Spleen (tissue), 11 donors: Measurements from ENCODE around the gene PKN1. TPM values are rescaled to one million over a fixed set of nuclear protein-coding genes. Genes with fewer than 3 reads are reported as not detected.

Source experiments
- DNase-seq: peaks from one replicate; pipeline ENCODE4 v3.0.0-alpha.2; 2020
- H3K27ac ChIP-seq, 8 donors: fragments of 200-600 bp; sonication (generic) in 7 of 8; 1 replicate in 4 of 8; 2 replicates in 4 of 8; pipeline versions ENCODE4 v1.5.0 to v1.8.0; 2016 to 2021; ENCODE audit warnings: inconsistent platforms in 4 of 8, mild to moderate bottlenecking in 4 of 8, moderate library complexity in 1 of 8
- H3K27me3 ChIP-seq, 7 donors: fragments of 200-600 bp; sonication (generic) in 6 of 7; replicated peaks in 1 of 7; 1 replicate in 4 of 7; 2 replicates in 3 of 7; pipeline versions ENCODE4 v1.5.0 to v1.8.0; 2016 to 2021; ENCODE audit warnings: inconsistent platforms in 3 of 7, mild to moderate bottlenecking in 1 of 7
- H3K36me3 ChIP-seq, 6 donors: fragments of 200-600 bp; sonication (generic) in 5 of 6; 1 replicate in 4 of 6; 2 replicates in 2 of 6; pipeline versions ENCODE4 v1.5.0 to v1.8.0; 2016 to 2021; ENCODE audit warnings: inconsistent platforms in 2 of 6
- H3K4me1 ChIP-seq, 6 donors: fragments of 200-600 bp; sonication (generic) in 5 of 6; 1 replicate in 3 of 6; 2 replicates in 3 of 6; pipeline versions ENCODE4 v1.5.0 to v1.8.0; 2016 to 2021; ENCODE audit warnings: inconsistent platforms in 3 of 6
- H3K4me3 ChIP-seq, 8 donors: fragments of 200-600 bp; sonication (generic) in 7 of 8; 1 replicate in 4 of 8; 2 replicates in 4 of 8; pipeline versions ENCODE4 v1.5.0 to v1.8.0; 2016 to 2021; ENCODE audit warnings: inconsistent platforms in 4 of 8, mild to moderate bottlenecking in 4 of 8, moderate library complexity in 2 of 8
- H3K9me3 ChIP-seq, 8 donors: fragments of 200-600 bp; sonication (generic) in 7 of 8; 1 replicate in 4 of 8; 2 replicates in 4 of 8; pipeline versions ENCODE4 v1.5.0 to v1.8.0; 2016 to 2021; ENCODE audit warnings: inconsistent platforms in 4 of 8
- POLR2A ChIP-seq, 3 donors: fragments of 450-650 bp; IDR thresholded peaks; one replicate each; pipeline ENCODE4 v1.5.1; 2017; ENCODE audit warnings: antibody characterized with exemption in 3 of 3, mild to moderate bottlenecking in 1 of 3
- POLR2AphosphoS5 ChIP-seq, 3 donors: sonication (generic); formaldehyde crosslinking; IDR thresholded peaks; one replicate each; pipeline ENCODE4 v1.5.1; 2017; ENCODE audit warnings: antibody characterized with exemption in 3 of 3
- WGBS, 5 donors: extraction: QIAGEN DNeasy Blood & Tissue Kit in 3 of 5; methylation state at CpG; one replicate each; pipeline versions ENCODE4 v1.1.5 to v1.1.7; 2013 to 2018; 5-methylcytosine and 5-hydroxymethylcytosine counted together
- intact Hi-C: fragments of 100-400 bp; cut with DNase I; formaldehyde crosslinking; loops from one replicate; pipeline ENCODE4 v1.15.0; 2023; ENCODE audit warnings: low total_unique reads
- polyA plus RNA-seq, 3 donors: library from polyadenylated mRNA; stranded (reverse); fragments of 200-250 nt; gene quantifications; one replicate each; pipeline ENCODE4 v1.2.1, GENCODE V29; 2013
- total RNA-seq, 7 donors: library from RNA; depleted of rRNA in 3 of 7; stranded (reverse); fragments of >200 nt in 3 of 7; fragmentation: NEBNext Ultra II Directional in 4 of 7; extraction: Animal tissue kit (Norgen Biotek cat#: 25700) in 4 of 7; gene quantifications; one replicate each; pipeline versions ENCODE4 v1.1.0 to v1.2.1, GENCODE V29; 2016 to 2021
- TF ChIP-seq, protein P1 (sequence below), 11 experiments: fragments of 200-600 bp in 7 of 11; fragments of 450-650 bp in 4 of 11; sonication (generic) in 4 of 11; IDR thresholded peaks in 8 of 11; conservative IDR thresholded peaks in 3 of 11; 1 replicate in 7 of 11; 2 replicates in 4 of 11; pipeline versions ENCODE4 v1.4.0 to v1.8.0; 2016 to 2021; ENCODE audit warnings: antibody characterized with exemption in 11 of 11, inconsistent platforms in 4 of 11, mild to moderate bottlenecking in 1 of 11
- donor health status: healthy with polysubstance abuse.
- donor health status: DM: no; HTN: no; CAD: no; lungs with moderate emphysema.
- donor health status: DM: no; HTN: no; CAD: no.
- donor health status: Bipolar disorder and iron deficiency.
- donor health status: healthy.
- donor health status: DM: no; HTN: no; CAD: no.
- donor health status: DM: yes; HTN: yes; CAD: no.

Gene PKN1
- total and polyA plus RNA-seq, 10 donors, result 93.3 to 213 (median 166) TPM

DNA sequence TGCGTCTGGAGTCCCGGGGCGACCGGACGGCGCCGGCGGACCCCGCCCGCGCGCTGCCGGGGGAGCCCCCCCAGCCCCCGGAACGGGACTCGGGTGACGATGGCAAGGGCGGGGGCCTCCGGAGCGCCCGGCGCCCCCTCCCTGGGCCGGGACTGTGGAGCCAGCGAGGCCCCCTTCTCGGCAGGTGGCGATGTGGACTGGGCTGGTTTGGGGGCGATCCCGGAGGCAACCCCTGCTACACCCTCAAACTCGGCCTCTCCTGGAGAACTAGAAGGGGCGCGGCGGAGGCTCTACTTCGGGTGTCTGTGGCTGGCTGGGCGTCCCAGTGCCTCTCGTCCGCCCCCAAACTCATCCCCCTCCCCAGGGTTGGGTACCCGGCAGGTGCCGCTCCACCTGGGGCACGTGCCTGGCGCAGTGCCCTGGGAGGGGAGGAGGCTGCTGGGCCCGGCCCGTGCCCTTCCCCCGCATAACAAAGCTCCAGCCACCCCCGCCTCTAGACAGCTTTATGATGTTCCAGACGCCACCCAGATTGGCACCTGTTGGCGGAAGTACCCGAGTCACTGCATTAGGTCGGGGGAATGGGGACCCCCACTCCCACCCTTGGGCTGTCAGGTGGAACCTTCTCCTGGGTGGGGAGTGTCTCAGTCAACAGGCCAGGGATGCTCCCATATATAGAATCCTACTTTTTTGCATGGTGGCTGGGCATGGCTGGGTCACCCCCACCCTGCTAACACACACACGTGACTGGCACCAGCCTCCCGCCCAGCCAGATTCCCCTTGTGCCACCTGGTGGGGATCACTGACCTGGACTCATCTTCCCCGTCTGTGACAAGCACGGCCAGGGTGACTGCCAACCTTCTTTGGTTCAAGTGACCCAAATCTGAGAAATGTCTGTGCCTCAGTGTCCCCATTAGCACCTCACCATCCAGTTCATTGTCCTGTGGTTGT, 722 bp downstream of the PKN1 start:
- Histone ChIP-seq H3K36me3 (peaks cover 0 to 25% (median 0%) of the 10 kb centered on the region in 6 donors), H3K27me3 (no peaks in the 10 kb centered on the region), H3K4me3 (peak overlapping the region; percentile 74 to 95 (median 82)), H3K27ac (peak overlapping the region; percentile 85 to 95 (median 93)), H3K9me3 (no peaks in the 10 kb centered on the region), H3K4me1 (peaks cover 36 to 71% (median 64%) of the 10 kb centered on the region in 6 donors)
- intact Hi-C loops, result no loop called here
- WGBS, 5 donors, result 2 to 6% (median 3%) methylated on average over 14 to 52 of the region's 52 CpGs
- peak; percentile 86 for DNase-seq
- TF ChIP-seq POLR2A (IDR thresholded peaks at IDR 0.05), result no peak
- peak in 2 of 3 donors; percentile 18 to 56 for TF ChIP-seq POLR2AphosphoS5 (IDR thresholded peaks at IDR 0.05)
- TF ChIP-seq, protein P1, sequence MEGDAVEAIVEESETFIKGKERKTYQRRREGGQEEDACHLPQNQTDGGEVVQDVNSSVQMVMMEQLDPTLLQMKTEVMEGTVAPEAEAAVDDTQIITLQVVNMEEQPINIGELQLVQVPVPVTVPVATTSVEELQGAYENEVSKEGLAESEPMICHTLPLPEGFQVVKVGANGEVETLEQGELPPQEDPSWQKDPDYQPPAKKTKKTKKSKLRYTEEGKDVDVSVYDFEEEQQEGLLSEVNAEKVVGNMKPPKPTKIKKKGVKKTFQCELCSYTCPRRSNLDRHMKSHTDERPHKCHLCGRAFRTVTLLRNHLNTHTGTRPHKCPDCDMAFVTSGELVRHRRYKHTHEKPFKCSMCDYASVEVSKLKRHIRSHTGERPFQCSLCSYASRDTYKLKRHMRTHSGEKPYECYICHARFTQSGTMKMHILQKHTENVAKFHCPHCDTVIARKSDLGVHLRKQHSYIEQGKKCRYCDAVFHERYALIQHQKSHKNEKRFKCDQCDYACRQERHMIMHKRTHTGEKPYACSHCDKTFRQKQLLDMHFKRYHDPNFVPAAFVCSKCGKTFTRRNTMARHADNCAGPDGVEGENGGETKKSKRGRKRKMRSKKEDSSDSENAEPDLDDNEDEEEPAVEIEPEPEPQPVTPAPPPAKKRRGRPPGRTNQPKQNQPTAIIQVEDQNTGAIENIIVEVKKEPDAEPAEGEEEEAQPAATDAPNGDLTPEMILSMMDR (IDR thresholded peaks at IDR 0.05 in 8 of 11, conservative IDR thresholded peaks at IDR 0.05 in 3 of 11), result peak in 2 of 11 experiments; percentile 12 to 16

DNA sequence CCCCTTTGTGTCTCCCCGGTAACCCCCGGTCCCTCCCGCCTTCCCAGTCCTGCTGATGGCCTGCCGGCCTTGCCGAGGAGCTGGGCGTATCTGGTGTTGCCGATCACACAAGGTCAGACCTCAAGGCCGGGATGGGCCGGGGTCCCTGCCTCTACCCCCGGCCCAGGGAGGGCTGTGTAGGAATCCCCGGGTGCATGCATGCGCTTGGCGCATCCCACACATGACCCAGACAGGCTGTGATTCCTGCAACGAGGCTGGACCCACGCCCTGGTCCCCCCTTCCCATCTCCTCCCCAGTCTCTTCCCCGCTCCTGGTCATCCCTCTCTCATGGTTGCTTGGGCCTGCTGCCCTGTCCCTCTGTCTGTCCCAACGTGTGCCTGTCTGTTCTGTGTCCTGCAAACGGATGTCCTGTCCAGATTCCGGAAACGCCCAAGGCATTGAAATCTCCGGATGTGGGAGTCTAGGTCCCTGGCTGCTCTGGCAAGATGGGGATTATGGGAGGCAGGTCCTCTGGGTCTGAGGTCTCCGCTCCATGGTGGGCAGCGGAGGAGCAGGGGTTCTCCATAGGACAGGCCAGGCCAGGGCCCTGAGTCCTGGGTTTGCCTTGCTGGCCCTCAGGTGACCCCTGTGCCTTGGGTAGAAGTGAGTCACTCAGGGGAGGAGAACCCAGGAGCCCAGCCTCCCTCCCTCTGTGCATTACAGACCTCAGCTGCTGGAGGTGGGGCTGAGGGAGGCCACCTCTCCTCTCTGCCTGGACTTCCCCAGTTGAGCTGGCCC, 1.6 kb downstream of the PKN1 start:
- Histone ChIP-seq H3K9me3 (no peaks in the 10 kb centered on the region), H3K4me1 (peaks cover 45 to 80% (median 73%) of the 10 kb centered on the region in 6 donors), H3K36me3 (peaks cover 0 to 25% (median 0%) of the 10 kb centered on the region in 6 donors), H3K4me3 (peak overlapping the region; percentile 74 to 95 (median 82)), H3K27ac (peak overlapping the region; percentile 85 to 95 (median 93)), H3K27me3 (no peaks in the 10 kb centered on the region)
- peak; percentile 86 for DNase-seq
- intact Hi-C loops, result no loop called here
- peak in 1 of 3 donors; percentile 42 for TF ChIP-seq POLR2A (IDR thresholded peaks at IDR 0.05)
- TF ChIP-seq POLR2AphosphoS5 (IDR thresholded peaks at IDR 0.05), result peak; percentile 69 to 82 (median 77)
- TF ChIP-seq, protein P1 (IDR thresholded peaks at IDR 0.05 in 8 of 11, conservative IDR thresholded peaks at IDR 0.05 in 3 of 11), result no peak
- 49 to 96% (median 62%) methylated on average over 12 to 23 of the region's 23 CpGs for WGBS, 5 donors

DNA sequence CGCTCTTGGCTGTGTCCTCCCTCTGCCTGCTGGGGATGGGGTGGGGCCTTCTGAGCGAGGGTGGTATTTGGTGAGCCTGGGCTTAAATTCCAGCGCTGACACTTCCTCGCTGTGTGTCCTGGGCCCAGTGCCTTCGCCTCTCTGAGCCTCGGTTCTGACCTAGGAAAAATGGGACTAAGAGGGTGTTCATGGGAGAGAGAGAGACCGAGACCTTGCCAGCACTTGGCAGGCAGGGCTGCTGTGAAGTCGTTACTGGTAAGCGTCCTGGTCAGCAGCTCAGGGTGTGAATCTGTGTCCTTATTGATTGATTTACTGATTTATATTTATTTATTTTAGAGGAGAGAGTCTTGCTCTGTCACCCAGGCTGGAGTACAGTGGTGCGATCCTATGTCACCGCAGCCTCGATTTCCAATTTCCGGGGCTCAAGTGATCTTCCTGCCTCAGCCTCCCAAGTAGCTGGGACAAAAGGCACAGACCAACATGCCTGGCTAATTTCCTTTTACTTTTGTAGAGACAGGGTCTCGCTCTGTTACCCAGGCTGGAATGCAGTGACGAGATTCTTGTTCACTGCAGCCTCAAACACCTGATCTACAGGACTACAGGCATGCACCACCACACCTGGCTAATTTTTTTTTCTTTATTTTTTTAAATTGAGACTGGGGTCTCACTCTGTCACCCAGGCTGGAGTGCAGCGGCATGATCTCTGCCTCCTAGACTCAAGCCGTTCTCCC, 2.4 kb downstream of the PKN1 start:
- peak overlapping the region in 5 of 8 donors; percentile 81 to 95 (median 90) for H3K4me3 ChIP-seq
- H3K4me1 ChIP-seq, result peaks cover 51 to 88% (median 81%) of the 10 kb centered on the region in 6 donors
- 68 to 80% (median 75%) methylated on average over 17 of the region's 17 CpGs for whole genome bisulfite sequencing, 5 donors
- no peak for DNase-seq
- peaks cover 0 to 25% (median 0%) of the 10 kb centered on the region in 6 donors for H3K36me3 ChIP-seq
- H3K27me3 ChIP-seq, result no peaks in the 10 kb centered on the region
- no peaks in the 10 kb centered on the region for H3K9me3 ChIP-seq
- H3K27ac ChIP-seq, result peak overlapping the region; percentile 75 to 95 (median 93)
- intact Hi-C loops, result no loop called here
- TF ChIP-seq POLR2A (IDR thresholded peaks at IDR 0.05) (no peak), POLR2AphosphoS5 (IDR thresholded peaks at IDR 0.05) (no peak)
- TF ChIP-seq, protein P1 (IDR thresholded peaks at IDR 0.05 in 8 of 11, conservative IDR thresholded peaks at IDR 0.05 in 3 of 11), result no peak
